Common myeloid progenitor, CD34-positive (primary cell): ENCODE data around the gene TEX11.
A peak's percentile ranks its signal among the peaks of the same experiment; 100 is the strongest.

ENCODE experiments used
- CTCF ChIA-PET: fragments of 350-600 bp; sonication (Branson Sonifier 250); formaldehyde crosslinking; loops from one replicate; lab custom pipeline; 2021; ENCODE audit warnings: antibody characterized with exemption; lab: Charles Lee
- POLR2A ChIA-PET: fragments of 350-600 bp; sonication (Branson Sonifier 250); formaldehyde crosslinking; loops from one replicate; lab custom pipeline; 2021; ENCODE audit warnings: antibody characterized with exemption; lab: Charles Lee
- DNase-seq, 3 donors: peaks; one replicate each; pipeline versions ENCODE4 v3.0.0 to v3.0.0-alpha.2; 2013
- H3K27ac ChIP-seq, 2 experiments: 1 replicate in 1 of 2; 2 replicates in 1 of 2; pipeline ENCODE4 v1.7.0; 2013; ENCODE audit warnings: inconsistent platforms in 2 of 2, low read length in 2 of 2, mild to moderate bottlenecking in 2 of 2, low read depth in 1 of 2, moderate library complexity in 1 of 2; ENCODE audit not compliant: severe bottlenecking in 2 of 2, insufficient read depth in 1 of 2, poor library complexity in 1 of 2
- H3K27me3 ChIP-seq, 5 experiments: replicated peaks in 2 of 5; 1 replicate in 3 of 5; 2 replicates in 2 of 5; pipeline versions ENCODE4 v1.6.1 to v1.7.0; 2013; ENCODE audit warnings: low read length in 4 of 5, mild to moderate bottlenecking in 2 of 5, moderate library complexity in 2 of 5, inconsistent platforms in 1 of 5; ENCODE audit not compliant: insufficient read depth in 5 of 5, control insufficient read depth in 4 of 5
- H3K36me3 ChIP-seq, 4 experiments: 1 replicate in 2 of 4; 2 replicates in 2 of 4; pipeline versions ENCODE4 v1.6.1 to v1.7.0; 2013; ENCODE audit warnings: low read length in 3 of 4, control low read depth in 1 of 4, mild to moderate bottlenecking in 1 of 4; ENCODE audit not compliant: control insufficient read depth in 4 of 4, insufficient read depth in 4 of 4
- H3K4me1 ChIP-seq, 4 experiments: 1 replicate in 3 of 4; 2 replicates in 1 of 4; pipeline versions ENCODE4 v1.6.1 to v1.7.1; 2013; ENCODE audit warnings: low read length in 3 of 4, mild to moderate bottlenecking in 3 of 4, control low read depth in 1 of 4, inconsistent platforms in 1 of 4, moderate library complexity in 1 of 4; ENCODE audit not compliant: control insufficient read depth in 4 of 4, insufficient read depth in 4 of 4; ENCODE audit errors: control extremely low read depth in 1 of 4
- H3K4me3 ChIP-seq, 7 experiments: 1 replicate in 4 of 7; 2 replicates in 3 of 7; pipeline versions ENCODE4 v1.5.1 to v1.7.0; 2013; ENCODE audit warnings: mild to moderate bottlenecking in 7 of 7, low read length in 6 of 7, moderate library complexity in 6 of 7, inconsistent platforms in 2 of 7, low read depth in 2 of 7, control low read depth in 1 of 7; ENCODE audit not compliant: insufficient read depth in 4 of 7, control insufficient read depth in 1 of 7; ENCODE audit errors: extremely low read depth in 1 of 7
- H3K9me3 ChIP-seq, 5 experiments: 1 replicate in 4 of 5; 2 replicates in 1 of 5; pipeline versions ENCODE4 v1.6.1 to v1.7.1; 2013; ENCODE audit warnings: low read length in 4 of 5, mild to moderate bottlenecking in 2 of 5, inconsistent platforms in 1 of 5, low read depth in 1 of 5, moderate library complexity in 1 of 5; ENCODE audit not compliant: control insufficient read depth in 4 of 5, insufficient read depth in 2 of 5; ENCODE audit errors: control extremely low read depth in 1 of 5
- WGBS: methylation state at CpG from one replicate; pipeline ENCODE4 v1.1.5; 2013; ENCODE audit not compliant: insufficient coverage; 5-methylcytosine and 5-hydroxymethylcytosine counted together

TEX11 gene

GRCh38 chrX:70554948-70555347 lies 353.6 kb downstream of the TEX11 start:
- no peaks in the 10 kb centered on the region for H3K36me3 ChIP-seq
- H3K9me3 ChIP-seq: peaks cover 0 to 4% (median 0%) of the 10 kb centered on the region in 5 experiments
- CTCF ChIA-PET: interaction anchor here (1.1 to 1.4 kb wide), 2 partner anchors 103 to 104 kb away, joined by 4 to 6 read pairs; no protein-coding TSS in a partner anchor
- POLR2A ChIA-PET: no interaction called here
- peaks cover 0 to 3% (median 0%) of the 10 kb centered on the region in 4 experiments for H3K4me1 ChIP-seq
- WGBS: 79% methylated on average over 3 of the region's 5 CpGs
- no peak overlapping the region for H3K4me3 ChIP-seq
- H3K27me3 ChIP-seq: no peaks in the 10 kb centered on the region
- no peak for DNase-seq
- no peak overlapping the region for H3K27ac ChIP-seq

DNA sequence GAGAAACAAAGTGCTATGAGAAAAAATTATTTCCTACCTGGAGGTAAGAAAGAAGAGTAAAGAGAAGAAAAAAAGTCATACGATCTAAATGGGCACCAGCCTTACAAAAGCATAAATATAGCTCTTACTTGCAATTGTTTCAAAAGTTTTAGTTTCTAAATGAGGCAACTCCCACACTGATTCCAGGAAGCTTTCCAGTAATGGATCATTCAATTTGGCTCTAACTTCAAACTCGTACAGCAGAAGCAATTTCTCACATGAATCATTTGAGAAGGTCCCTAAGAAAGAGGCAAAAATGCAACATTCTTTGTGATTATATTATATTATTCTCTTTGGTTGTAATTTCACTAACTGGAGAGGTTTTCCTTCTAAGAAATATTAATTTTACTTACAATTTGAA lies 354.0 kb downstream of the TEX11 start:
- ChIA-PET POLR2A (no interaction called here), CTCF (interaction anchor here (1.0 to 1.5 kb wide), 5 partner anchors 98 to 129 kb away, joined by 3 to 9 read pairs (median 4); no protein-coding TSS in a partner anchor)
- Histone ChIP-seq H3K36me3 (no peaks in the 10 kb centered on the region), H3K27me3 (no peaks in the 10 kb centered on the region), H3K9me3 (peaks cover 0 to 1% (median 0%) of the 10 kb centered on the region in 5 experiments), H3K27ac (no peak overlapping the region), H3K4me3 (no peak overlapping the region), H3K4me1 (peaks cover 0 to 6% (median under 1%) of the 10 kb centered on the region in 4 experiments)
- WGBS: no CpG with 5 or more reads among the region's 2 CpGs
- DNase-seq: no peak

- H3K9me3 ChIP-seq: peaks cover 0 to 1% (median 0%) of the 10 kb centered on the region in 5 experiments
- H3K36me3 ChIP-seq: no peaks in the 10 kb centered on the region
- CTCF ChIA-PET: interaction anchor here (0.5 to 1.5 kb wide), 8 partner anchors 96 to 130 kb away, joined by 3 to 9 read pairs (median 4); no protein-coding TSS in a partner anchor
- WGBS: no CpG with 5 or more reads among the region's 2 CpGs
- no peaks in the 10 kb centered on the region for H3K27me3 ChIP-seq
- H3K4me3 ChIP-seq: no peak overlapping the region
- POLR2A ChIA-PET: no interaction called here
- peaks cover 0 to 8% (median 3%) of the 10 kb centered on the region in 4 experiments for H3K4me1 ChIP-seq
- DNase-seq: peak; percentile 6 to 43 (median 39)
- no peak overlapping the region for H3K27ac ChIP-seq
These were observed 354.4 kb downstream of the TEX11 start for GRCh38 chrX:70554081-70554480.

GRCh38 chrX:70553516-70553915 lies 355.0 kb downstream of the TEX11 start:
- Histone ChIP-seq H3K27ac (no peak overlapping the region), H3K4me3 (no peak overlapping the region), H3K9me3 (no peaks in the 10 kb centered on the region), H3K36me3 (no peaks in the 10 kb centered on the region), H3K4me1 (peaks cover 0 to 8% (median 3%) of the 10 kb centered on the region in 4 experiments), H3K27me3 (no peaks in the 10 kb centered on the region)
- no CpG with 5 or more reads among the region's 1 CpG for WGBS
- no peak for DNase-seq
- POLR2A ChIA-PET: no interaction called here
- CTCF ChIA-PET: interaction anchor here (0.5 to 1.5 kb wide), 8 partner anchors 96 to 130 kb away, joined by 3 to 9 read pairs (median 4); no protein-coding TSS in a partner anchor

DNA sequence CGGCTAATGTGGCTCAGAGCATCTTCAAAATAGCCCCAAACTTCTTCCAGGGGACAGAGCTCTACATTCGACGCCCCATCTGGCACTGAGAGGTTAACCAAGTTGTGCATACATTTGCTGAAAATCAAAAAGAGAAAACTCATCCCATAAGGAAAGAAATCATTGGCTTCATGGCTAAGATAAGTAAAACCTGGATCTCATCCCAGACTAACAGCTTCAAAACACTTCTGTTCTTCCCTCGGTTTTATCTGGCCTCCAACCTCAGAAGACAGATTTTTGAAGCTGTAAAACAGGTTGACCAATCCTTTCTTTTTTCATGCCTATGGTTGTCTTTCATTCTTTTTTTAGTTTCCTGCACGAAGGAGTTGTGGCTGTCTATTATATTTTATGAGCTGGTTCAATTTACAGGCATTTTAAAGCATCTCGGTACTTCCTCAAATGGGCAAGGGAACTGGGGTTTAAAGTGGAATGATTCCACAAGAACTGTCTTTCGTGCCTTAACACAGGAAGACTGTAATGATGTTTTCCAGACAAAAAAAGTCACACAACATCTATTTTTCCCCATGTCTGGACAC lies 356.3 kb downstream of the TEX11 start:
- POLR2A ChIA-PET: no interaction called here
- peak in 2 of 3 donors; percentile 22 to 35 for DNase-seq
- 60% methylated on average over 5 of the region's 7 CpGs for WGBS
- H3K4me1 ChIP-seq: peaks cover 0 to 8% (median 3%) of the 10 kb centered on the region in 4 experiments
- H3K36me3 ChIP-seq: no peaks in the 10 kb centered on the region
- no peaks in the 10 kb centered on the region for H3K27me3 ChIP-seq
- no peak overlapping the region for H3K4me3 ChIP-seq
- H3K27ac ChIP-seq: no peak overlapping the region
- CTCF ChIA-PET: no interaction called here
- H3K9me3 ChIP-seq: no peaks in the 10 kb centered on the region

DNA sequence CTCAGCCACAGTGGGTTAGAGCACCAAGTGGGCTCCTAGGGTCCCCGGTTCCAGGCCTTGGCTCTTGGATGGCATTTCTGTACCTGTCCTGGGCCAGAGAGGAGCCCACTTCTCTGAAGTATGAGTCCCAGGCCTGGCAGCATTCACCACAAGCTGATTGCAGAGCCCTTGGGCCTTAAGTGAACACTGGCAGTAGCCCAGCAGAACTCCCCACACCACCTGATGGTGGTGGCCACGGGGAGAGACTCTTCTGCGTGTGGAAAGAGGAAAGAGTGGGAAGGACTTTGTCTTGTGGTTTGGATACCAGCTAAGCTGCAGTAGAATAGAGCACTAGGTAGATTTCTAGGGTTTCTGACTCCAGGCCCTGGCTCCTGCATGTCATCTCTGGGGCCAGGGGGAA lies 359.1 kb downstream of the TEX11 start:
- CTCF ChIA-PET: interaction anchor here (1.0 kb wide), 1 partner anchor 116 kb away, joined by 3 read pairs; no protein-coding TSS in a partner anchor
- WGBS: 50% methylated on average over 2 of the region's 3 CpGs
- peaks cover 0 to 8% (median 3%) of the 10 kb centered on the region in 4 experiments for H3K4me1 ChIP-seq

GRCh38 chrX:70535198-70535597 lies 373.3 kb downstream of the TEX11 start:
- H3K4me3 ChIP-seq: no peak overlapping the region
- H3K36me3 ChIP-seq: no peaks in the 10 kb centered on the region
- WGBS: no CpG with 5 or more reads among the region's 1 CpG
- H3K9me3 ChIP-seq: no peaks in the 10 kb centered on the region
- ChIA-PET POLR2A (no interaction called here), CTCF (no interaction called here)
- H3K4me1 ChIP-seq: no peaks in the 10 kb centered on the region
- H3K27me3 ChIP-seq: no peaks in the 10 kb centered on the region
- H3K27ac ChIP-seq: no peak overlapping the region
- DNase-seq: no peak

More for the DNA sequence above, 359.1 kb downstream of the TEX11 start:
- H3K9me3 ChIP-seq: no peaks in the 10 kb centered on the region
- no peaks in the 10 kb centered on the region for H3K36me3 ChIP-seq
- H3K27me3 ChIP-seq: no peaks in the 10 kb centered on the region
- POLR2A ChIA-PET: no interaction called here
- DNase-seq: no peak
- no peak overlapping the region for H3K27ac ChIP-seq
- no peak overlapping the region for H3K4me3 ChIP-seq
